SH-SY5Y (cell line): ENCODE results near the gene LHX8.

Experiments used
- GATA2 ChIP-seq: IDR thresholded peaks from 2 replicates; pipeline ENCODE4 v1.6.1; 2011; ENCODE audit warnings: mild to moderate bottlenecking, low read depth, low read length
- GATA3 ChIP-seq: IDR thresholded peaks from 2 replicates; pipeline ENCODE4 v1.6.1; 2011; ENCODE audit warnings: low read depth, mild to moderate bottlenecking, low read length, moderate library complexity

LHX8 gene

GRCh38 chr1:75170011-75170410 is 35.8 kb downstream of the LHX8 start:
- TF ChIP-seq GATA2 (no peak), GATA3 (no peak)

DNA sequence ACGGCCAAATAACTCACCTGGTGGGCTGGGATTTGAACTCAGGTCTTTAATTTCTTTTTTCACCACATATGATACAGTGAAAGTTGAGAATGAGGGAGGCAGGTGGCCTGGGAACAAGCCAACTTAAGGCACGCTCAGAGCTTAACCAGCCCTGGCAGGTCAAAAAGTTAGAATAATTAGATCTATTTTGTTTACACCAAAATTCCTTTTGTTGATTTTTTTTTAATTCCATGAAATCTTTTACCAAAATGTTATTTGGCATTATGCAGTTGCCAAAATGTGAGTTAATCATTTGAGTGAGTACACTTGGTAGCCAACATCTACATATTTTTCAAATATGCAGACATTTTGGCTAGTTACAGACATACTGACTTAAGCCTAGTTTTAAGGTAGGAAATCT is 36.8 kb downstream of the LHX8 start:
- TF ChIP-seq GATA2 (no peak), GATA3 (no peak)

DNA sequence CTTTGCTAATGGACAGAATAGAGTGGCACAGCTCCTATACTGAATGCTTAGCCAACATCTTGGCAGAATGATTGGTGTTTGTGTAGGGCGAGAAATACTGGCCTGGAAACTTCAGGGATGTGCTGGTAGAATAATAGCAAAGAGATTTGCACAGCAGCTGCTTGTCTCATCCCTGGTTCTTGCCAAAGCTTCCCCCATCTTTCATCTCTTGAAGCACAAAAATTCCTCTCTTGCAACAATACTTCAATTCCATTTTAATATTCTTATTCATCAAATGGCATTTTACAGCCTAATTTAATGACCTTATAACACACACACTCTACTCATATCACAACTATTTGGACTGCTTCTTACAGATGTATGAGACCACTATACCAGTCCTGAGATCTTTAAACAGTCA is 37.7 kb downstream of the LHX8 start:
- TF ChIP-seq GATA2 (no peak), GATA3 (no peak)

GRCh38 chr1:75172556-75172955 is 38.4 kb downstream of the LHX8 start:
- TF ChIP-seq GATA2, result no peak
- TF ChIP-seq GATA3, result no peak

DNA sequence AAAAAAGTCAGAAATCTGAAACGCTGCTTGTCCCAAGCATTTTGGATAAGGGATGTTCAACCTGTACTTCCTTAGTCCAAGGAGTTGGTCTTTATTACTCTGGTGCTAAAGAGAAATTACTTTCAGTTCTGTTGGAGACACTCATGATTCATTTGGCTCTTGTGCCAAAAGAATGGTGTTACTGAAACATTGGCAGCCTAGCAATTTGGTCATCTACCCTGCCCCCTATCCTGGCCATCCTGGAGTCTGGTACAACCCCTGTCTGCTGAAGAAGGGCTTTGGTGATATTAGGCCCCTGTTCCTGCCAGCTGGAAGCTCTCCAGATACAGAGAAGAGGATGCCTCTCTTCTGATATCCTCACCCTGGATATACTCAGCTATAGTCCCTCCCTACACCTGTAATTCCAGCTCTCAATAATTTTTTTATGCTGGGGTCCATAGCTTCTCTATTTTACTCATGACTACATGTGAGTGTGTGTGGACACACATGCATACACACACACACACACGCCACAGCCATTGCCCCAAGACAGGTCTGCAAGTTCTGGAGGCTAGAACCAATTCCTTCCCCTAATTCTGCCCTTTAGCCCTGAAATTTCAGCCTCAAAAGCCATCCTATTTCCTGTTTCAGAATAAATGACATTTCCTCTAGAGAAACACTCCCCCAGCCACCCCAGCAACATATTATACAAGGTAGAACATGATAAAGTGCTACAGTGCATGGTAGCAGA is 40.0 kb downstream of the LHX8 start:
- TF ChIP-seq GATA3 (no peak), GATA2 (no peak)

GRCh38 chr1:75188892-75189291 is 54.7 kb downstream of the LHX8 start:
- TF ChIP-seq GATA2 (peak; percentile 49; the same call in 1 of the 2 replicates), GATA3 (peak; percentile 68)

DNA sequence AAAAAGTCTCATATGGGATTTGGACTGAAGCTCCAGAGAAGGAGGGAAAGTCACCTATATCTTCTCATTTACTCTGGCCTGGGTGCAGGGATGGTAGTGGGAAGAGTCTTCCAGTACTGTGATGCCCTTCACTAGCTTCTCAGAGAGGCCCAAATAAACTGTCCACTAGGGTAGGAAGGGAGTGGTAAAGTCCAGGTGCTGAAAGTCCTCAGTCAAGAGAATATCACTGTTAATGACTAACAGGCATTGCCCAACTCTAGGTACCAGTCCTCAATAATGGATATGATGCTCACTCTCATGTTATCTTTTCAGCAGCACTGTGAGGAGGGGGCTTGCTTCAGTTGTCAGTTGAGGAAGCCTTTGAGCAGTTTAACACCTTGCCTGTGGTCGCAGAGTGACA is 64.0 kb downstream of the LHX8 start:
- no peak for TF ChIP-seq GATA2
- no peak for TF ChIP-seq GATA3

DNA sequence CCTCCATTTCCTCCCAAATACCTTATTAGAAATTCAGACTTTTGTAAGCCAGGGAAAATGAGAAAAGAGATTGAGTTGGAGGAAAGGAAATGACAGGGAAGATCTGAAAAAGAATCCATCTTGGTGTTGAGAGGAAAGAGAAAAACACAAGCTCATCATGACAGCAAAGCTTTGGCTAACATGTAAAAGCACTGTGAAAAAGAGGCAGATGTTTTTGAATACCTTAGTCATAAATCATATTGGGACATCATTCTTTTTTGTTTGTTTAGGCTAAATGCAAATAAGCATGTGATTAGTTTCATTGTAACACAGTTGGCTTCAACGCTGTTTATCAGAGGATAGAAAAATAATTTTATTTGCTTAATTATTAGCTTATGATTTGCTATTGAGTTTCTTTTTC is 64.6 kb downstream of the LHX8 start:
- no peak for TF ChIP-seq GATA2
- TF ChIP-seq GATA3, result no peak

DNA sequence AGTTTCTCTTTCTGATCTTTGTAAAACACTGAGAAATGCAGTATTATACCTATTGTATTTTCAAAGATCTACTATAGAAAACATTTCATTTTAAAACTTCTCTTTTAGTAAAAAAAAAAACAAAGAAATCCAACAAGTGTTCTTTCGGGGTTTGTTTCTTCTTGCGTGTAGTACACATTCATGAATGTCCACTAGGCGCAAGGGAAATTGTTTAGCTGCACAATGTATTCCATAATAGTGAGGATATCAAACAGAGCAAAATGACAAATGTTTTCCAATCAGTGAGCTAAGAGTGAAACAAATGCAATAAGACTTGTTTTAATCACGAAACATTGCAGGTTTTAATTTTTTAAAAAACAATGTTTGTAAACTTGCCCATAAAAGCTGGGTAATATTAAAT is 68.6 kb downstream of the LHX8 start:
- TF ChIP-seq GATA3, result no peak
- TF ChIP-seq GATA2, result no peak

- TF ChIP-seq GATA3, result no peak
- no peak for TF ChIP-seq GATA2
Measured at GRCh38 chr1:75203415-75204277, 69.5 kb downstream of the LHX8 start.

GRCh38 chr1:75208862-75209261 is 74.7 kb downstream of the LHX8 start:
- TF ChIP-seq GATA2, result no peak
- TF ChIP-seq GATA3, result no peak
